Aorta (tissue), 5 donors: ENCODE measurements around the gene TAF3. TPM values are rescaled to one million over a fixed set of nuclear protein-coding genes. Genes with fewer than 3 reads are reported as not detected.

Experiments
- ATAC-seq: fragments of 200-7000 bp; cut with Tn5 transposase; one replicate; pipeline ENCODE4 v1.9.1; 2022; ENCODE audit warnings: moderate library complexity; ENCODE audit not compliant: low FRiP score
- DNase-seq, 2 donors: peaks; one replicate each; pipeline ENCODE4 v3.0.0-alpha.2; 2020
- H3K27ac ChIP-seq, 2 donors: one replicate each; pipeline ENCODE4 v1.5.1; 2013; ENCODE audit warnings: low read length in 2 of 2, mild to moderate bottlenecking in 2 of 2, moderate library complexity in 2 of 2, control low read depth in 1 of 2, inconsistent platforms in 1 of 2, low read depth in 1 of 2
- H3K27me3 ChIP-seq, 2 donors: one replicate each; pipeline ENCODE4 v1.6.1; 2013; ENCODE audit warnings: control low read depth in 1 of 2, low read length in 1 of 2, mild to moderate bottlenecking in 1 of 2, moderate library complexity in 1 of 2; ENCODE audit not compliant: insufficient read depth in 2 of 2, control insufficient read depth in 1 of 2
- H3K36me3 ChIP-seq, 2 donors: one replicate each; pipeline ENCODE4 v1.6.1; 2013; ENCODE audit warnings: control low read depth in 1 of 2, low read length in 1 of 2, mild to moderate bottlenecking in 1 of 2; ENCODE audit not compliant: insufficient read depth in 2 of 2, control insufficient read depth in 1 of 2
- H3K4me1 ChIP-seq, 2 donors: one replicate each; pipeline ENCODE4 v1.6.1; 2013; ENCODE audit warnings: low read length in 2 of 2, control low read depth in 1 of 2, mild to moderate bottlenecking in 1 of 2, moderate library complexity in 1 of 2; ENCODE audit not compliant: insufficient read depth in 2 of 2, control insufficient read depth in 1 of 2
- H3K4me3 ChIP-seq, 2 donors: one replicate each; pipeline ENCODE4 v1.5.1; 2013; ENCODE audit warnings: low read length in 2 of 2, control low read depth in 1 of 2, mild to moderate bottlenecking in 1 of 2
- H3K9me3 ChIP-seq: one replicate; pipeline ENCODE4 v1.6.1; 2013; ENCODE audit warnings: mild to moderate bottlenecking, low read length; ENCODE audit not compliant: control insufficient read depth
- WGBS, 2 donors: extraction: QIAGEN DNeasy Blood & Tissue Kit; methylation state at CpG; one replicate each; pipeline ENCODE4 v1.1.7; 2013; 5-methylcytosine and 5-hydroxymethylcytosine counted together
- intact Hi-C, 2 donors: fragments of 100-400 bp; cut with DNase I; formaldehyde crosslinking; loops; one replicate each; pipeline versions ENCODE4 v1.14.2 to v1.15.0; 2022
- polyA plus RNA-seq, 2 donors: library from polyadenylated mRNA; stranded (reverse); fragments of 200-250 nt; gene quantifications; one replicate each; pipeline ENCODE4 v1.2.3, GENCODE V29; 2013
- total RNA-seq, 2 donors: library from RNA; stranded (reverse); fragmentation: NEBNext Ultra II Directional; extraction: Animal tissue kit (Norgen Biotek cat#: 25700); gene quantifications; one replicate each; pipeline ENCODE4 v1.2.1, GENCODE V29; 2021
- donor health status: healthy with polysubstance abuse.
- donor health status: Bipolar disorder and iron deficiency.
- donor health status: DM: no; HTN: no; CAD: no.
- donor health status: DM: no; HTN: no; CAD: no.
- donor health status: DM: yes; HTN: yes; CAD: no.

TAF3 gene
- total and polyA plus RNA-seq, 4 donors = 3.4 to 11.4 (median 8.6) TPM

DNA sequence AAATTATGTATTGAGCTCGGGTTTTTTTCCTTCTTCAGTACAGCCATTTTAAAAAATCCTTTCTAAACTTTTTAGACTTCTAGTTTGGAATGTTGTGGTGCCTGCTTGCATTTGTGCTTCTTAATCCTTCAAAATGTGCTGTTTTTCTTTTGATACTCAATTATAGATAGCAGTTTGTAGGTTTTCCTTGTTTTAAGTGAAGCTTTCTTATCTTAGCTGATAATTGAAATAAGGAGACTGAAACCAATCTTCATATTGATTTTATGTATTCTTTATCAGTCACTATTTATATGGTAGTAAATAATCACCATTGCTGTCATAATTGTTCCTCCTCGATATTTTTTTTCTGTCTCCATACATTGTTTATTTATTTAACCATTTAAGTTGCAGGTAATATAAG is 56.6 kb downstream of the TAF3 start:
- no peaks in the 10 kb centered on the region for H3K4me1 ChIP-seq
- no peaks in the 10 kb centered on the region for H3K9me3 ChIP-seq
- no peaks in the 10 kb centered on the region for H3K36me3 ChIP-seq
- H3K27me3 ChIP-seq = no peaks in the 10 kb centered on the region
- H3K4me3 ChIP-seq = no peak overlapping the region
- DNase-seq = no peak
- ATAC-seq = no peak
- 78 to 86% methylated on average over 2 of the region's 2 CpGs for WGBS, 2 donors
- intact Hi-C loops = loop anchor here in 1 of 2 donors (5.0 kb wide), 2 partner anchors 1332 to 1427 kb away; no protein-coding TSS in a partner anchor
- no peak overlapping the region for H3K27ac ChIP-seq

DNA sequence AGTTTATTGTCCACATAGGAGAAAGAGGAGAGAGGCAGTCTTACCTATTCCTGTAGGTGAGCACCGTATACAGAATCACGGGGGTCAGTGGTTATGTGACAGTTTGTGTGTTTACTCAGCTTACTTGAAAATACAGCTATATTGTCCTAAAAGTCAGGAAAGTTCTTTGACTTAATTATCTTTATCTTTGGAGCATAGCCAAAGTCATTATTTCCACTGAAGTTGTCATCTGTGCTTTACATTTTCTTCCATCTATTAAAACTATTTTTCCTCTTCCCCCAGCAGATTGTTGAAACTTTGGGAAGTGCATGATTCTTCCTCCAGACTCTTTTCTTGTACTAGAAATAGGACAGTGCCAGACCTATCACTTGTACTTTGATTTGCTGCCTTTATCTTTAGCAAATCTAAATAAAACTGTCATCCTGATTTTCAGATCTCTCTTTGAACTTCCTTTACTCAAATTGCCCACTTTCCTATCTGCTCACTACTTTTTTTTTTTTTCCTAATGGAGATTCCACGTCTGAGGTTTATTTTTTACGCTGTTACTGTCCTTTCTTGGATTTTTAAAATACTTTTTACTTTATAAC is 58.3 kb downstream of the TAF3 start:
- H3K36me3 ChIP-seq = no peaks in the 10 kb centered on the region
- 72 to 96% methylated on average over 4 of the region's 4 CpGs for WGBS, 2 donors
- intact Hi-C loops = no loop called here
- H3K9me3 ChIP-seq = no peaks in the 10 kb centered on the region
- no peak overlapping the region for H3K27ac ChIP-seq
- H3K4me3 ChIP-seq = no peak overlapping the region
- DNase-seq (no peak), ATAC-seq (no peak)
- H3K4me1 ChIP-seq = no peaks in the 10 kb centered on the region
- H3K27me3 ChIP-seq = no peaks in the 10 kb centered on the region

DNA sequence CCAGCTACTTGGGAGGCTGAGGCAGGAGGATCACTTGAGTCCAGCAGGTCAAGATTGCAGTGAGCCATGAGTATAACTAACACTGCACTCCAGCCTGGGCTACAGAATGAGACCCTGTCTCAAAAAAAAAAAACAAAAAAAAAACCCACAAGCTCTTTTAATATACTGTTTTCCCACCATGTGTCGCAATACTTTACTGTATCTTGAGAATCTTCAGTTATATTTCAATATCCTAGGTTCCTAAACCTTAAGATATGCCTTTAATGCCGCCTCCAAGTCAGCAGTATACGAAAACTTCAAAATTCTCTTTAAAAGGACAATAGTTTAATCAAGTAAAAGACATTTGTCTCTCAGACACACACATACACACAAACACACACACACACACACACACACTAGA is 62.8 kb downstream of the TAF3 start:
- no peak for DNase-seq
- 95 to 98% methylated on average over 3 of the region's 3 CpGs for WGBS, 2 donors

DNA sequence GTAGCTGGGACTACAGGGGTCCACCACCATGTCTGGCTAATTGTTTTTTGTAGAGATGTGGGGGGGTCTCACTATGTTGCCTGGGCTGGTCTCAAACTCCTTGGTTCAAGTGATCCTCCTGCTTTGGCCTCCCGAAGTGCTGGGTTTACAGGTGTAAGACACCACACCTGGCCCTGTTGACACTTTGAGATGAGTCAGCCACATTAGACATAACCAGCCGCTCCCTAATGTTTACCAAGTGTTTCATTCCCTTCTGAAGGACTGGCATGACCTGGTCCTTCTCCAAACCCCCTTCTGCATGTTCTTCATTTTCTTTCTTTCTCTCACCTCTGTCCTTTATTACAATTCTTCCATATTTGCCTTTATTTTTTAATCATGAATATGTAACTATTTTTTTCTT is 67.8 kb downstream of the TAF3 start:
- no peak overlapping the region for H3K27ac ChIP-seq
- no peaks in the 10 kb centered on the region for H3K27me3 ChIP-seq
- intact Hi-C loops = no loop called here
- no peak overlapping the region for H3K4me3 ChIP-seq
- ATAC-seq (no peak), DNase-seq (no peak)
- 97 to 98% methylated on average over 2 of the region's 2 CpGs for WGBS, 2 donors
- no peaks in the 10 kb centered on the region for H3K9me3 ChIP-seq
- H3K4me1 ChIP-seq = no peaks in the 10 kb centered on the region
- H3K36me3 ChIP-seq = no peaks in the 10 kb centered on the region

More for the DNA sequence above, 62.8 kb downstream of the TAF3 start:
- no peak overlapping the region for H3K27ac ChIP-seq
- no peaks in the 10 kb centered on the region for H3K36me3 ChIP-seq
- H3K27me3 ChIP-seq = no peaks in the 10 kb centered on the region
- H3K4me3 ChIP-seq = no peak overlapping the region
- intact Hi-C loops = no loop called here
- no peaks in the 10 kb centered on the region for H3K4me1 ChIP-seq
- ATAC-seq = no peak
- H3K9me3 ChIP-seq = no peaks in the 10 kb centered on the region

DNA sequence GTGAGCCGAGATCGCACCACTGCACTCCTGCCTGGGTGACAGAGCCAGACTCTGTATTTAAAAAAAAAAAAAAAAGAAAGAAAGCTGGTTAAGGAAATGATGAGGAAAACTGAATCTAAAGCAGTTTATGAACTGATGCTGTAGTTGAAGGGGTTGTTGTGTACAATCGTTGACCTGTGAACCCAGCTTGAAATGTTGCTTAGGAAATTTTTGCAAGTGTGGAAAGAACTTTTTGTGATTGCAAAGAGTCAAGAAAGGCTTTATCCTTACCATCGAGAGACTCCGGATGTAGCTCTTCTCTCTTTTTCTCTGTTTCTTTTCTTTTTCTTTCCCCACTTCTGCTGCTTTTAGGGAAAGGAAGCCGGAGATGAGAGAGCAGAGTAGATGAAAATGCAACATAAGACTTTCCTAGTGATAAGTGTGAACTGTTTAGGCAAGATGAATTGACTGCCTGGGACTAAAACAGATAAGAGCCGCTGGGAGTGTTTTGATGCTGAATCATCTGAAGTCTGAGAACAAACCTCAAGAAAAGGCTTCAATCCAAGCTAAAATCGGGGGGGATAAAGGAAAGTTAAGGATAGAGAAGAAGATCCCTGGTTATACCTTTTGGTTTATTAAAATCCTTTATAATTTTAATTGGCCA is 69.0 kb downstream of the TAF3 start:
- 68 to 73% methylated on average over 8 of the region's 8 CpGs for WGBS, 2 donors
- no peaks in the 10 kb centered on the region for H3K4me1 ChIP-seq
- no peaks in the 10 kb centered on the region for H3K27me3 ChIP-seq
- no peak for ATAC-seq
- DNase-seq = no peak
- H3K27ac ChIP-seq = no peak overlapping the region
- no peak overlapping the region for H3K4me3 ChIP-seq
- no peaks in the 10 kb centered on the region for H3K9me3 ChIP-seq
- no peaks in the 10 kb centered on the region for H3K36me3 ChIP-seq
- intact Hi-C loops = no loop called here

DNA sequence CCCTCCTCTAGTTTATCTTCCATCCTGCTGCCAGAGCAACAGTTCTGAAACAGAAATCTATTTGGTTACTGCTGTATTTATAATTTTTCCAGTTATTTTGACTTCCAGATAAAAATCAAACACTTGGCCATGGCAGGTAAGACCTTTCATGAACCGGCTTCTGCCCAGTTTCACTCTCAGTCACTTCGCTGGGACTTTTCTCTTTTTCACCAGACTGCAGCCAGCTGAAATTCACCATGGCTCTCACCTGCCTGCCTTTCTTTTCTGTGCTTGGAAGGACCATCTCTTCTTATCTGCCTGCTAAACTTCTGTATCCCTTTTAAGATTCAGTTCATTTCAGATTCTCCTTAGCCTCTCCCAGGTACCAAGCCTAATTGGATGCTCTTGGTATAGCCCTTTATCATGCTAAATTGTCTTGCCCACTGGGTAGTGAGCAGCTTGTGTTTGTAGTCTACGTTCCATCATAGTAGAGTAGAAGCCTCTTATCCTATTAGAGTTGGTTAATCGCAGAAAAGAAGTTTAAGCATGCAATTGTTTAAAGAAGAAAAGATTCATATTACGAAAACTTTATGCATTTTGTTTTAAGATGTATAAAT is 71.7 kb downstream of the TAF3 start:
- WGBS, 2 donors = 88 to 90% methylated on average over 5 of the region's 5 CpGs
- H3K27me3 ChIP-seq = no peaks in the 10 kb centered on the region
- no peak overlapping the region for H3K27ac ChIP-seq
- H3K4me3 ChIP-seq = no peak overlapping the region
- intact Hi-C loops = no loop called here
- no peaks in the 10 kb centered on the region for H3K4me1 ChIP-seq
- H3K36me3 ChIP-seq = no peaks in the 10 kb centered on the region
- no peak for ATAC-seq
- no peaks in the 10 kb centered on the region for H3K9me3 ChIP-seq
- no peak for DNase-seq

DNA sequence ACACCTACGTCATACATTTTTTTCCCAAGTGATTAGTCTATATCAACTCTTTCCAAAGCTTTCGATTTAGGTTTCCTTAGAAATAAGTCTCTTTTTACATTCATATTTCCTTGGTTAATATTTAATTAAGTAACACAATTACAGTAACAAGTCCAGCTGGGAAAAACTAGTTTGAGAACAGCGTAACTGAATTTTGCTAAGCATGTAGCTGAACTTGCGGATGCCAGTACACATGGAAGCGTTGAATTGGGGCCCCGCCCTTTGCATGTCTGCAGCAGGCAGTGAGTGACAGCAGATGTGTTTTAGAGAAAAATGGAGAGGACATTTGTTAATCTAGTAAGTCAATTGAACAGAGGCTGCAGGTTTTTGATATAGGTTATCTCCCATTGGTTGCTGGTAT is 72.5 kb downstream of the TAF3 start:
- H3K4me3 ChIP-seq = no peak overlapping the region
- WGBS, 2 donors = 95 to 98% methylated on average over 6 of the region's 6 CpGs
- H3K4me1 ChIP-seq = no peaks in the 10 kb centered on the region
- intact Hi-C loops = no loop called here
- no peaks in the 10 kb centered on the region for H3K9me3 ChIP-seq
- H3K36me3 ChIP-seq = no peaks in the 10 kb centered on the region
- no peak overlapping the region for H3K27ac ChIP-seq
- ATAC-seq (no peak), DNase-seq (no peak)
- no peaks in the 10 kb centered on the region for H3K27me3 ChIP-seq

DNA sequence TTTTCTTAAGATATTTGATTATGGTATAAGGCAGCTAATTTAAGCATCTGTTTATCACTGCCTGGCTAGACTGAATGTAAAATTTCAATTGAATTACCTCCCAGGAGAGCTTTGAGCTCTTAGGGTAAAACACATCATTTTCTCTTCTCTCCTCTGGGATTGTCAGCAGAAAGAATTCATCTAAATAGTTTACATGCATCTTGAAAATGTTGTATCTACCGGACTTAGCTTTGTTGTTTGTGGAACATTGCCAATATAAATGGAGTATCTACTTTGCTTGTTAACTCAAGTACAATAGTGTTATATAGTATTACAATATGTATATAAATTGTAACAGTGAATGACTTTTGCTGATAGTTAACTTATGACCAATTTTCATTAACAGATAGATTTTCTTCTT is 73.3 kb downstream of the TAF3 start:
- 6 to 9% methylated on average over 1 of the region's 1 CpG for WGBS, 2 donors
- intact Hi-C loops = no loop called here

DNA sequence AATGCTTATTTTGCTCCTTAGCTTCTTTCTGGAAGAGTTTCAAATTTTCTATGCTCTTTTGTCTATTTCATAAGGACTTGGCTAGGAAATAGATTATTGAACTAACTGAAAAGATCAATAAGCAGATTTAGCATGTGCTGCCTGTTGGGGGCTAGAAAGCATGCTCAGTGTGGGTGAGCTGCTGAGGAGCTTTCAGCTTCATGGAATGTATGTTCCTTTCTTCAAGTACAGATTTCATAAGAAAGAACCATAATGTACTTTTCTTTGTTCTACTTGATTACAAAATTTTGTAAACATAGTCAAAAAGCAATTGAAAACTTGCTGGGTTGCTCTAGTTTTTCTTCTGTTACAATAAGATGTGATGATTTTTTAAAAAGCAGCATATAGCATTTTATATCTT is 73.8 kb downstream of the TAF3 start:
- DNase-seq (no peak), ATAC-seq (no peak)
- Histone ChIP-seq H3K9me3 (no peaks in the 10 kb centered on the region), H3K36me3 (peaks cover 0 to 2% of the 10 kb centered on the region in 2 donors), H3K4me3 (no peak overlapping the region), H3K27me3 (no peaks in the 10 kb centered on the region), H3K27ac (no peak overlapping the region), H3K4me1 (no peaks in the 10 kb centered on the region)
- intact Hi-C loops = no loop called here

More for the DNA sequence above, 73.3 kb downstream of the TAF3 start:
- H3K27ac ChIP-seq = no peak overlapping the region
- H3K27me3 ChIP-seq = no peaks in the 10 kb centered on the region
- no peaks in the 10 kb centered on the region for H3K36me3 ChIP-seq
- ATAC-seq = no peak
- H3K4me3 ChIP-seq = no peak overlapping the region
- no peaks in the 10 kb centered on the region for H3K9me3 ChIP-seq
- H3K4me1 ChIP-seq = no peaks in the 10 kb centered on the region
- DNase-seq = no peak
